A673 (cell line): ENCODE data around the gene CPED1. TPM values are rescaled to one million over a fixed set of nuclear protein-coding genes. Genes with fewer than 3 reads are reported as not detected.
"Not testable (repeated sequence)": the region's sequence is repeated elsewhere in the genome, so short reads cannot be mapped to it uniquely, and the experiment has no call there.

Source experiments
- BruUV-seq: library from RNA; stranded (reverse); fragments of 400-500 nt; replicated peaks from 2 replicates; lab custom pipeline; 2021; lab: Mats Ljungman, UMichigan
- CTCF ChIA-PET: fragments of 300-600 bp; sonication (Branson Sonifier 250); formaldehyde crosslinking; loops from one replicate; lab custom pipeline; 2022; ENCODE audit warnings: antibody characterized with exemption; lab: Charles Lee
- POLR2A ChIA-PET: fragments of 300-600 bp; sonication (Branson Sonifier 250); formaldehyde crosslinking; loops from one replicate; lab custom pipeline; 2022; ENCODE audit warnings: antibody characterized with exemption; ENCODE audit not compliant: low non-redundant PET; lab: Charles Lee
- DNase-seq: peaks from one replicate; pipeline ENCODE4 v3.0.0-alpha.2; 2015; ENCODE audit warnings: low spot score
- H3K27ac ChIP-seq: fragments of 200-600 bp; sonication (generic); 2 replicates; pipeline ENCODE4 v1.5.1; 2016; ENCODE audit warnings: mixed run types, low read depth, mild to moderate bottlenecking, mixed read lengths, antibody characterized with exemption, low read length; ENCODE audit not compliant: poor library complexity, severe bottlenecking
- H3K27me3 ChIP-seq: fragments of 200-600 bp; sonication (generic); replicated peaks from 2 replicates; pipeline ENCODE4 v1.6.1; 2017; ENCODE audit warnings: mixed run types, low read depth, mild to moderate bottlenecking, mixed read lengths, antibody characterized with exemption, low read length; ENCODE audit not compliant: insufficient read depth, poor library complexity
- H3K36me3 ChIP-seq: fragments of 200-600 bp; sonication (generic); 2 replicates; pipeline ENCODE4 v1.6.1; 2016; ENCODE audit warnings: mixed run types, mild to moderate bottlenecking, mixed read lengths, antibody characterized with exemption, low read length; ENCODE audit not compliant: insufficient read depth, poor library complexity, severe bottlenecking
- H3K4me1 ChIP-seq: fragments of 200-600 bp; sonication (generic); 2 replicates; pipeline ENCODE4 v1.6.1; 2017; ENCODE audit warnings: mixed run types, mild to moderate bottlenecking, mixed read lengths, antibody characterized with exemption, low read length; ENCODE audit not compliant: insufficient read depth, poor library complexity, severe bottlenecking
- H3K4me3 ChIP-seq: fragments of 200-600 bp; sonication (generic); 2 replicates; pipeline ENCODE4 v1.5.1; 2016; ENCODE audit warnings: low read depth, mixed run types, mild to moderate bottlenecking, mixed read lengths, low read length; ENCODE audit not compliant: poor library complexity, severe bottlenecking
- H3K9me3 ChIP-seq: fragments of 200-600 bp; sonication (generic); 2 replicates; pipeline ENCODE4 v1.6.1; 2016; ENCODE audit warnings: mixed run types, low read depth, mild to moderate bottlenecking, mixed read lengths, antibody characterized with exemption, low read length; ENCODE audit not compliant: poor library complexity, severe bottlenecking
- EZH2 ChIP-seq: fragments of 200-600 bp; sonication (generic); IDR thresholded peaks from 2 replicates; pipeline ENCODE4 v1.6.1; 2017; ENCODE audit warnings: borderline replicate concordance, low read depth, mild to moderate bottlenecking, mixed read lengths, antibody characterized with exemption, low read length; ENCODE audit not compliant: poor library complexity, severe bottlenecking
- intact Hi-C: fragments of 100-400 bp; cut with micrococcal nuclease; formaldehyde crosslinking; loops from one replicate; pipeline ENCODE4 v1.10.0; 2022; ENCODE audit not compliant: unreplicated experiment
- total RNA-seq: library from RNA; stranded (reverse); gene quantifications from 2 replicates; pipeline ENCODE4 v1.2.3, GENCODE V29; 2021
- TF ChIP-seq, protein P1 (sequence below): fragments of 300-800, 200-600 bp; sonication (generic); conservative IDR thresholded peaks from 2 replicates; pipeline ENCODE4 v1.5.1; 2017; ENCODE audit warnings: low read depth, mild to moderate bottlenecking, antibody characterized with exemption, low read length, moderate library complexity, mixed read lengths

Gene CPED1
- total RNA-seq, 1 experiment from 2014 or later, result 0.15 TPM

DNA sequence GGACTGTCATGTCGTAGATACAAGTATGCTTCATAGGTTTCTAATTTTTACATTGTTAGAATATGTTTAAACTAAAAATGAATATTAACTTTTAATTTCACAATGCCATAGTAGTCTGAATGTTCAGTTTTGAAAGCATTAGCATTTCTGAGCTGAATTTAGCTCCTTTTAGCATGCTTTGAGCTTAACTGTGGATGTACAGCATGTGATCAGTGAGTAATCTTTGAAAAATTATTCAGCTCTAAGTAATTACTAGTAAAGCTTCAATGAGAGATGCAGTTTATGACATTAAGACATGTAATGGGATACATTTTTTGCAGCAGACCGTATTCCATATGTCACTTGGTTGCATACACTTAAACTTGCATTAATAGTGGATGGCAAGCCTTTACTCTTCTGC, 226.1 kb downstream of the CPED1 start:
- no peak for TF ChIP-seq EZH2
- TF ChIP-seq, protein P1, sequence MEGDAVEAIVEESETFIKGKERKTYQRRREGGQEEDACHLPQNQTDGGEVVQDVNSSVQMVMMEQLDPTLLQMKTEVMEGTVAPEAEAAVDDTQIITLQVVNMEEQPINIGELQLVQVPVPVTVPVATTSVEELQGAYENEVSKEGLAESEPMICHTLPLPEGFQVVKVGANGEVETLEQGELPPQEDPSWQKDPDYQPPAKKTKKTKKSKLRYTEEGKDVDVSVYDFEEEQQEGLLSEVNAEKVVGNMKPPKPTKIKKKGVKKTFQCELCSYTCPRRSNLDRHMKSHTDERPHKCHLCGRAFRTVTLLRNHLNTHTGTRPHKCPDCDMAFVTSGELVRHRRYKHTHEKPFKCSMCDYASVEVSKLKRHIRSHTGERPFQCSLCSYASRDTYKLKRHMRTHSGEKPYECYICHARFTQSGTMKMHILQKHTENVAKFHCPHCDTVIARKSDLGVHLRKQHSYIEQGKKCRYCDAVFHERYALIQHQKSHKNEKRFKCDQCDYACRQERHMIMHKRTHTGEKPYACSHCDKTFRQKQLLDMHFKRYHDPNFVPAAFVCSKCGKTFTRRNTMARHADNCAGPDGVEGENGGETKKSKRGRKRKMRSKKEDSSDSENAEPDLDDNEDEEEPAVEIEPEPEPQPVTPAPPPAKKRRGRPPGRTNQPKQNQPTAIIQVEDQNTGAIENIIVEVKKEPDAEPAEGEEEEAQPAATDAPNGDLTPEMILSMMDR, result no peak
- no peaks in the 10 kb centered on the region for H3K27me3 ChIP-seq
- intact Hi-C loops, result no loop called here
- no peaks in the 10 kb centered on the region for H3K4me1 ChIP-seq
- H3K27ac ChIP-seq, result no peak overlapping the region
- ChIA-PET CTCF (no interaction called here), POLR2A (no interaction called here)
- H3K9me3 ChIP-seq, result no peaks in the 10 kb centered on the region
- no TSS peak for BruUV-seq
- no peak overlapping the region for H3K4me3 ChIP-seq
- no peaks in the 10 kb centered on the region for H3K36me3 ChIP-seq
- no peak for DNase-seq

DNA sequence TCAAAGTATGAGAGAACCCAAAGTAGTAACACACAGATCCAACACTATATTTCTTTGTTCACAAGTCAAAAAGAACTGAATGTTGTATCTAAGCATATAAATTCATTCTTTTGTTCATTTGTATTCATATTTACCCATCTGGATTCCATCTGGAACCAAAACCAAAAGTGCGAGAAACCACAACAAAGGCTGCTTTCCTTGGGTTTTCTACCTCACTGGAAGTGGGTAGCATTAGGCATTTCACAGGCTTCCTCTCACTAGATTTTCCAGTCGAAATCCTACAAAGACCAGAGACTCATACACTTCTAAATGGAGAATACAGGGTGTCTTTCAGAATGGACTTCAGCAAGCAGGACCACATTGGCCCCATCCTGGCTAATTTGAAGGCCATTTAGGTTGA, 230.5 kb downstream of the CPED1 start:
- TF ChIP-seq EZH2, result no peak
- TF ChIP-seq, protein P1, result no peak
- H3K27me3 ChIP-seq, result no peaks in the 10 kb centered on the region
- intact Hi-C loops, result no loop called here
- ChIA-PET POLR2A (no interaction called here), CTCF (no interaction called here)
- H3K4me3 ChIP-seq, result no peak overlapping the region
- BruUV-seq, result no TSS peak
- no peak overlapping the region for H3K27ac ChIP-seq
- no peaks in the 10 kb centered on the region for H3K4me1 ChIP-seq
- H3K9me3 ChIP-seq, result no peaks in the 10 kb centered on the region
- no peaks in the 10 kb centered on the region for H3K36me3 ChIP-seq
- DNase-seq, result no peak

DNA sequence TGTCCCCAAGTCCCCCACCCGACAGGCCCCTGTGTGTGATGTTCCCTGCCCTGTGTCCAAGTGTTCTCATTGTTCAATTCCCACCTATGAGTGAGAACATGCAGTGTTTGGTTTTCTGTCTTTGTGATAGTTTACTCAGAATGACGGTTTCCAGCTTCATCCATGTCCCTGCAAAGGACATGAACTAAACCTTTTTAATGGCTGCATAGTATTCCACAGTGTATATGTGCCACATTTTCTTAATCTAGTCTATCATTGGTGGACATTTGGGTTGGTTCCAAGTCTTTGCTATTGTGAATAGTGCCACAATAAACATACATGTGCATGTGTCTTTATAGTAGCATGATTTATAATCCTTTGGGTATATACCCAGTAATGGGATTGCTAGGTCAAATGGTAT, 232.6 kb downstream of the CPED1 start:
- POLR2A ChIA-PET, H3K27me3 ChIP-seq, BruUV-seq, H3K27ac ChIP-seq, H3K9me3 ChIP-seq, DNase-seq, intact Hi-C loops, CTCF ChIA-PET, H3K36me3 ChIP-seq, H3K4me1 ChIP-seq, H3K4me3 ChIP-seq: not testable (repeated sequence)

DNA sequence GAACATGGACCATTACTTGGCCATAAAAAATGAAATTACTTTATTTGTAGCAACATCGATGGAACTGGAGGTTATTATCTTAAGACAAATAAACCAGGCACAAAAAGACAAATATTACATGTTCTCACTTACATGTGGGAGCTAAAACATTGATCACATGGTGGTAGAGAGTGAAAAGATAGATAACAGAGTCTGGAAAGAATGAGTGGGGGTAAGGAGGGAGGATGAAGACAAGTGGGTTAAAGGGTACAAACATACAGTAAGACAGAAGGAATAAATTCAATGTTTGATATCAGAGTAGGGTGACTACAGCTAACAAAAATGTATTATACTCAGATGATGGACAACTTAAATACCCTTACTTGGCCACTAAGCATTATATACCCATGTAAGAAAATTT, 240.3 kb downstream of the CPED1 start:
- no peak overlapping the region for H3K4me3 ChIP-seq
- CTCF ChIA-PET, result no interaction called here
- BruUV-seq, result no TSS peak
- POLR2A ChIA-PET, result no interaction called here
- no peak for DNase-seq
- intact Hi-C loops, result no loop called here
- TF ChIP-seq, protein P1, result no peak
- TF ChIP-seq EZH2, result no peak
- H3K4me1 ChIP-seq, result no peaks in the 10 kb centered on the region
- H3K27ac ChIP-seq, result no peak overlapping the region
- H3K27me3 ChIP-seq, result no peaks in the 10 kb centered on the region
- no peaks in the 10 kb centered on the region for H3K36me3 ChIP-seq
- H3K9me3 ChIP-seq, result no peaks in the 10 kb centered on the region
